Activated effector memory CD4-positive, alpha-beta T cell treated with Interleukin-2 at 50 U/mL for 16 hours (primary cell): ENCODE measurements around the gene CD55.

ENCODE experiments used
- DNase-seq: peaks from one replicate; pipeline ENCODE4 v3.0.0-alpha.2; 2020

CD55 gene

GRCh38 chr1:207321079-207321789 lies at the start of gene CD55:
CD55 (plus strand) TSS chr1:207321678; CDS start chr1:207321766, 88 bp downstream.
- peak; percentile 99 for DNase-seq

- no peak for DNase-seq
Measured at GRCh38 chr1:207274882-207275281, 46.6 kb upstream of the CD55 start.

- no peak for DNase-seq
Measured at GRCh38 chr1:207276465-207276864, 45.0 kb upstream of the CD55 start.

GRCh38 chr1:207277241-207277640 lies 44.2 kb upstream of the CD55 start:
- DNase-seq: no peak

GRCh38 chr1:207279652-207280051 lies 41.8 kb upstream of the CD55 start:
- no peak for DNase-seq

- DNase-seq: no peak
Measured at GRCh38 chr1:207280706-207281105, 40.8 kb upstream of the CD55 start.

- DNase-seq: no peak
Measured at GRCh38 chr1:207282058-207282457, 39.4 kb upstream of the CD55 start.

- DNase-seq: no peak
Measured at GRCh38 chr1:207282496-207283380, 38.7 kb upstream of the CD55 start.

- no peak for DNase-seq
Measured at GRCh38 chr1:207283421-207283820, 38.1 kb upstream of the CD55 start.

- DNase-seq: no peak
Measured at GRCh38 chr1:207284209-207284897, 37.1 kb upstream of the CD55 start.

GRCh38 chr1:207286786-207287468 lies 34.6 kb upstream of the CD55 start:
- DNase-seq: no peak

- DNase-seq: no peak
Measured at GRCh38 chr1:207288315-207288714, 33.2 kb upstream of the CD55 start.

GRCh38 chr1:207289756-207290155 lies 31.7 kb upstream of the CD55 start:
- no peak for DNase-seq

GRCh38 chr1:207291723-207292122 lies 29.8 kb upstream of the CD55 start:
- DNase-seq: no peak

- DNase-seq: no peak
Measured at GRCh38 chr1:207298186-207298585, 23.3 kb upstream of the CD55 start.

- no peak for DNase-seq
Measured at GRCh38 chr1:207298636-207299398, 22.7 kb upstream of the CD55 start.

- no peak for DNase-seq
Measured at GRCh38 chr1:207300970-207301369, 20.5 kb upstream of the CD55 start.

GRCh38 chr1:207302618-207303393 lies 18.7 kb upstream of the CD55 start:
- no peak for DNase-seq

- no peak for DNase-seq
Measured at GRCh38 chr1:207304710-207305488, 16.6 kb upstream of the CD55 start.

- DNase-seq: no peak
Measured at GRCh38 chr1:207305489-207305873, 16.0 kb upstream of the CD55 start.

GRCh38 chr1:207306023-207306422 lies 15.5 kb upstream of the CD55 start:
- DNase-seq: no peak
